ENCODE measurements around the gene LAMA3.

LAMA3 gene

DNA sequence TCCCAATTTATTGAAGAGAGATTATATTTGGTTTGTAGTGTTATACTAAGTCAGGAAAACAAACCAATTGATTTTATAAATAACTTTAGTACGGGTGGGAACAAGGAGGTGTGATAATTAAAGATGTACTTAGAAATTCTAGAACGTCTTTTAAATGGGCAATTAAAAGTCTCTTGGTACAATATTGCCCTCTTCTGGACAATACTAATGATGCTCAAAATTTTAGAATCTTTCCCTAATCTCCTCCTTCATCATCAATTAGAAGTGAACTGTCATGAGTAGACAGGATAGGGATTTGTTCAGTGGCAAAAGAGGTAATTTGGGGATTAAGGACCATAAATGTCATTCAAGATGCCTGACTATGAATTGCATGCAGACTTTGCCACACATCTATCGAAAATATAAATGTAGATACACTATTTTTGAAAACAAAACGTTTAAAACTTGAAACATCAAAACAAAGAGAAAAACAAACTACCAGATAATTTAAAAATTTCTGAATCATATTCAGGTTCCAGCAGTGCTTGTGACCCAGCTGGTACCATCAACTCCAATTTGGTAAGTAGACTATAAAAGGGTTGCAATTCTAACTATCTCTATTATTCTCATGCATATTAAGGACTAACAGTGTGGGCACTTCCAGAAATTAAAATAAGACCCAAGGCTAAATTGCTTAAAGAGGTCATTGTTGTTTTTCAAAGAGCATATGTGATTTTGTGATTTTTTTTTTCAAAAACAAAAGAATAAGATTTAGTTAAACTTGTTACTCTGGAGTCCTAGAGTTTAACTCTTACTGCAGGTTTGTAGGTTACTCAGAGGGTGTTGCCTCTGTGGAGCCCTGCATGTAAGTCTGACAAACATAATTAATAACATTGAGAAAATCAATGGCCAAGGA is 123.5 kb downstream of the LAMA3 start:
- no peak overlapping the region for H3K4me3 ChIP-seq (ENCODE audit: insufficient read depth, low read depth, low read length)
- no peaks in the 10 kb centered on the region for H3K9me3 ChIP-seq (ENCODE audit: control insufficient read depth, low read length)
- H3K27me3 ChIP-seq (ENCODE audit: control insufficient read depth, insufficient read depth, low read length, poor library complexity, severe bottlenecking) = no peaks in the 10 kb centered on the region
- no peaks in the 10 kb centered on the region for H3K4me1 ChIP-seq (ENCODE audit: control insufficient read depth, insufficient read depth, low read length)
- H3K27ac ChIP-seq (ENCODE audit: insufficient read depth, low read depth, low read length, poor library complexity, severe bottlenecking) = no peak overlapping the region
- 53 to 65% methylated on average over 2 to 4 of the region's 4 CpGs for WGBS, 2 experiments
- H3K36me3 ChIP-seq (ENCODE audit: control insufficient read depth, insufficient read depth, low read length) = no peaks in the 10 kb centered on the region

DNA sequence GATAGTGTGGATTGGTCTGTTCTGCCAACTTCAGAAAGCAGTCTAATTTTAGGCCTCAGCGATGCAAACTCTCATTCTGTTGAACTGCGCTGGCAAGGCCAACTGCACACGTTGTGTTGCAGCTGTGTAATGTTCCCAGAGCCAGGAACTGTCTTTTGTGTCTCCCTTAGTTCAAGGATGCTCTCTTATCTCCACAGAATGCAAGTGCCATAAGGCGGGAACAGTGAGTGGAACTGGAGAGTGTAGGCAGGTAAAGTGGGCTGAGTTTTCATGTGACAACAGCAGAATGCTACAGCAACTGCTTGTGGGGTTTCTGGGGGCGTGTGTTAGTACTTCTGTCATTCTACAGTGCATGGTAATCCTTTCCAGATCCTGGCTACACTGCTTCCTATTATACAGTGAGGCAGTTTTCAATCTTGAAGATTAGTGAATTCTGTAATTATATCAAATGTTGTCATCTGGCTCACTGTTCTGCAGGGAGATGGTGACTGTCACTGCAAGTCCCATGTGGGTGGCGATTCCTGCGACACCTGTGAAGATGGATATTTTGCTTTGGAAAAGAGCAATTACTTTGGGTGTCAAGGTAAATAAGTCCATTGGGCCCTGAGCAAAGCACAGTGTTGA is 125.8 kb downstream of the LAMA3 start:
- Histone ChIP-seq H3K4me3 (ENCODE audit: insufficient read depth, low read depth, low read length) (no peak overlapping the region), H3K27ac (ENCODE audit: insufficient read depth, low read depth, low read length, poor library complexity, severe bottlenecking) (no peak overlapping the region), H3K9me3 (ENCODE audit: control insufficient read depth, low read length) (no peaks in the 10 kb centered on the region), H3K36me3 (ENCODE audit: control insufficient read depth, insufficient read depth, low read length) (no peaks in the 10 kb centered on the region), H3K27me3 (ENCODE audit: control insufficient read depth, insufficient read depth, low read length, poor library complexity, severe bottlenecking) (no peaks in the 10 kb centered on the region), H3K4me1 (ENCODE audit: control insufficient read depth, insufficient read depth, low read length) (no peaks in the 10 kb centered on the region)
- 94 to 96% methylated on average over 7 of the region's 7 CpGs for WGBS, 2 experiments

DNA sequence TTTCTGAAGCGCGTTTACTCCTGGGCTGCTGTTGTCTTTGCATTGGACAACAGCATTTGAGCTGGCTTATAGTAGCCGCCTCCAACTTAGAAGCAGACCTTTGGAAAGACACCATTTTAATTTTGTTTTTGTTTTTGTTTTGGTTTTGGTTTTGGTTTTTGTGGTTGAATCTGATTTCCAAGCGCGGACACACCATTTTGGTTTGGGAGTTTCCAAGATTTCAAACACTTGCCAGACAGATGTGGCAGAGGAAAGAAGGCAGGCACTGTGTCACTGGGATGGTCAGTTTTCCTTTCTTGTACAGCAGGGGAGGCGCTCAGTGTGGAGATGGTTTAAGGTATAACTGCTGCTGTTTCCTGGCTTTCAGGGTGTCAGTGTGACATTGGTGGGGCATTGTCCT is 126.8 kb downstream of the LAMA3 start:
- 94 to 96% methylated on average over 6 of the region's 6 CpGs for WGBS, 2 experiments
- Histone ChIP-seq H3K4me1 (ENCODE audit: control insufficient read depth, insufficient read depth, low read length) (no peaks in the 10 kb centered on the region), H3K4me3 (ENCODE audit: insufficient read depth, low read depth, low read length) (no peak overlapping the region), H3K9me3 (ENCODE audit: control insufficient read depth, low read length) (no peaks in the 10 kb centered on the region), H3K27ac (ENCODE audit: insufficient read depth, low read depth, low read length, poor library complexity, severe bottlenecking) (no peak overlapping the region), H3K27me3 (ENCODE audit: control insufficient read depth, insufficient read depth, low read length, poor library complexity, severe bottlenecking) (no peaks in the 10 kb centered on the region), H3K36me3 (ENCODE audit: control insufficient read depth, insufficient read depth, low read length) (no peaks in the 10 kb centered on the region)

DNA sequence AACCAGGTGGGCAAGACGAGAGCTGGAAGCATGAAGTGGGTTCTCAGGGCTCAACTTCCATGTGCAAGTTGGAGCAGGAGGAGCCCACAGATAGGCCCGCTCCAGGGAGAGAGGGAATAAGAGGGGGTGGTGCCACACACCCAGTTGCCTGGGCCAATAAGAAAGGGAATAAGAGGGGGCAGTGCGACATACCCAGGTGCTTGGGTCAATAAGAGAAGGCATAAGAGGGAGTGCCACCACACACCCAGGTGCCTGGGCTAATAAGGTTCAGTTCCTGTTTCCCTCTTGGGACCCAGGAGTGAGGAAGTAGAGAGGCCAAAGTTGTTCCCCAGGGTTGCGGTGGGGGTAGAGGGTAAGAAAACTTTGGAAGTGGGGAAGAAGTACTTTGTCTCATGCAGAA is 127.5 kb downstream of the LAMA3 start:
- Histone ChIP-seq H3K27ac (ENCODE audit: insufficient read depth, low read depth, low read length, poor library complexity, severe bottlenecking) (no peak overlapping the region), H3K4me1 (ENCODE audit: control insufficient read depth, insufficient read depth, low read length) (no peaks in the 10 kb centered on the region), H3K27me3 (ENCODE audit: control insufficient read depth, insufficient read depth, low read length, poor library complexity, severe bottlenecking) (no peaks in the 10 kb centered on the region), H3K4me3 (ENCODE audit: insufficient read depth, low read depth, low read length) (no peak overlapping the region), H3K9me3 (ENCODE audit: control insufficient read depth, low read length) (no peaks in the 10 kb centered on the region), H3K36me3 (ENCODE audit: control insufficient read depth, insufficient read depth, low read length) (no peaks in the 10 kb centered on the region)
- WGBS, 2 experiments = 92% methylated on average over 4 of the region's 4 CpGs

DNA sequence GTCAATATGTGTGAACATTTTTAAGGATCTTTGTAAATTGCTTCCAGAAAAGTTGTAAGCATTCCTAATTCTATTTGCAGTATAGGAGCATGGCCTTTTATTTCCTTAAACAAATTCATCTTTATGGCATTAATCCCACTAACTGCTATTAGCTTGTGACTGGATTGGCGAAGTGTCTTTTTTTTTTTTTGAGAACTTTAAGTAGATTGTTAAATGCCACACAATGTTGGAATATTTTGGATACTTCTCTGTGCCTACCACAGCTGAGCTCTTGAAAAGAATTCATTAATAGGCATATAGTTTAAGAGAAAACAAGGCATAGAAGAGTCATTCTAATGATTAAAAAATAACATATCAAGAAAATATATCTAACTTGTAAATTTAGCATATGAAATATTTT is 129.7 kb downstream of the LAMA3 start:
- Histone ChIP-seq H3K36me3 (ENCODE audit: control insufficient read depth, insufficient read depth, low read length) (no peaks in the 10 kb centered on the region), H3K4me1 (ENCODE audit: control insufficient read depth, insufficient read depth, low read length) (no peaks in the 10 kb centered on the region), H3K27me3 (ENCODE audit: control insufficient read depth, insufficient read depth, low read length, poor library complexity, severe bottlenecking) (no peaks in the 10 kb centered on the region), H3K27ac (ENCODE audit: insufficient read depth, low read depth, low read length, poor library complexity, severe bottlenecking) (no peak overlapping the region), H3K4me3 (ENCODE audit: insufficient read depth, low read depth, low read length) (no peak overlapping the region), H3K9me3 (ENCODE audit: control insufficient read depth, low read length) (no peaks in the 10 kb centered on the region)
- 100% methylated on average over 1 of the region's 1 CpG; no CpG with 5 or more reads in 1 of the 2 experiments for WGBS, 2 experiments

DNA sequence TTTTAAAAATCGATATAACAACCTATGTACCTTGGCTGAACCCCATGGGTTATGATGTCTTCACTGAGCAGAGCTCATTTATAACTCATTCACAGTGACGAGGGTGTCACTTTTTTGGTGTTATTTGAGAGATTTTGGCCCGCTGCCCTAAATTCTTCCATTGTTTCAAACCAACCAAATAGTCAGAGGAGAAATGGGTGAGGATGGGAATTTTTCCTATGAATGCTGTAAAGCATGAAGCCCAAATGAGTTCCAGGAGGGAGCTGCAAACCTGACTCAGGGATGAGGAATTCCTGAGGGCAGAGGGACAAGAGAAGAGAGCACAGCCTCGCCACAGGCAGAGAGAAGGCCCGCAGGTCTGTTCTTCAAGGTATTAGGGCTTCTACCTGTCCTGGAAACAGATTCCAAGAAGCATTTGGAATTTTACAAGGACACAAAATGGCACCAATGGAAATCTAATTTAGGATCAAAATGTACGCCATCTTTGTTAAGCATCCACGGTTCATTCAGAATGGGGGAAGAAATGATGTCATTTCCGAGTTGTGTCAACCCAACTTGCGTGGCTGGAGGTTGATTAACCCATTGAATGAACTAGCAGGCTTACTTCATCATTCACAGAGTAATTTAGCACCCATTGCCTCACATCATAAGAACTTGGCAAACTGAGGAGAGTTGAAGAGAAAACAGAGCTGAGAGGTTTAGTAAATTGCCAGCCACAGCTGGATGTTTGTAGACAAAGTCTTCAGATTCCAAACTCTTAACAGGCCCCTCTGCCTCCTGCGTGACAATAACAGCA is 133.5 kb downstream of the LAMA3 start:
- no peaks in the 10 kb centered on the region for H3K36me3 ChIP-seq (ENCODE audit: control insufficient read depth, insufficient read depth, low read length)
- no peak overlapping the region for H3K27ac ChIP-seq (ENCODE audit: insufficient read depth, low read depth, low read length, poor library complexity, severe bottlenecking)
- H3K27me3 ChIP-seq (ENCODE audit: control insufficient read depth, insufficient read depth, low read length, poor library complexity, severe bottlenecking) = no peaks in the 10 kb centered on the region
- WGBS, 2 experiments = 88% methylated on average over 9 to 10 of the region's 10 CpGs
- no peaks in the 10 kb centered on the region for H3K9me3 ChIP-seq (ENCODE audit: control insufficient read depth, low read length)
- H3K4me3 ChIP-seq (ENCODE audit: insufficient read depth, low read depth, low read length) = no peak overlapping the region
- peaks cover 3% of the 10 kb centered on the region for H3K4me1 ChIP-seq (ENCODE audit: control insufficient read depth, insufficient read depth, low read length)

DNA sequence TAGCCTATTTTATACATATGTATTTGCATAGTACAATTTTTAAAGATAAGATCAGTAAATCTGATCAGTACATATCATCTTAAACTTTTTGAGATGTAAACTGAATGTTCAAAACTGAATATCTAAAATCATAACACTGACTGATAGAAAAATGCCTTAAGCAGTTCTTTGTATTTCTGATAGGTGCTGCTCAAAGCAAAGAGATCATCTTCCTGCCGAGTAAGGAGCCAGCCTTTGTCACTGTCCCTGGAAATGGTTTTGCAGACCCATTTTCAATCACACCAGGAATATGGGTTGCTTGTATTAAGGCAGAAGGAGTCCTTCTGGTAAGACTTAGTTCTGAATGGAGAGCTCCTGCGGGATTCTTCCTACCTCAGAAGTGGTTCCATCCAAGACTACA is 135.0 kb downstream of the LAMA3 start:
- 88 to 91% methylated on average over 2 of the region's 2 CpGs for WGBS, 2 experiments
- peaks cover 3% of the 10 kb centered on the region for H3K4me1 ChIP-seq (ENCODE audit: control insufficient read depth, insufficient read depth, low read length)
- H3K4me3 ChIP-seq (ENCODE audit: insufficient read depth, low read depth, low read length) = no peak overlapping the region
- H3K27me3 ChIP-seq (ENCODE audit: control insufficient read depth, insufficient read depth, low read length, poor library complexity, severe bottlenecking) = no peaks in the 10 kb centered on the region
- no peak overlapping the region for H3K27ac ChIP-seq (ENCODE audit: insufficient read depth, low read depth, low read length, poor library complexity, severe bottlenecking)
- no peaks in the 10 kb centered on the region for H3K36me3 ChIP-seq (ENCODE audit: control insufficient read depth, insufficient read depth, low read length)
- H3K9me3 ChIP-seq (ENCODE audit: control insufficient read depth, low read length) = no peaks in the 10 kb centered on the region

DNA sequence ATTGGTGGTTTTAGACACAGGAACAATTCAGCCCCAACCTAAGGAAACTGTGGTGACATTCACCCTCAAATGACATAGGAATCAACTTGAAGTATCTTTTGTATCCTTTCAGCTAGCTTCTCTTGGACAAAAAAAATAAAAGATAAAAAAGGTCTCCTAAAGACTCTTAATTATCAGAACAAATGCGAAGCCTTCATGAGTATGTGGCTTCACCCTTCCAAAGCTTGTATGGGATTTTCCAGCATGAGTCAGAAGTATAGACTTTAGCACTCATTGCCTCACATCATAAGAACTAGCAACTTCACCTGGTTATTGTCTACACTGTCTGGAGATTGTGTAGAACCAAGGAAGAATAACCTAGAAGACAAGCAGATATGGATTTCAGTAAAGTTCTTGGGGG is 135.4 kb downstream of the LAMA3 start:
- 94 to 100% methylated on average over 1 of the region's 1 CpG for WGBS, 2 experiments
- Histone ChIP-seq H3K27me3 (ENCODE audit: control insufficient read depth, insufficient read depth, low read length, poor library complexity, severe bottlenecking) (no peaks in the 10 kb centered on the region), H3K36me3 (ENCODE audit: control insufficient read depth, insufficient read depth, low read length) (no peaks in the 10 kb centered on the region), H3K27ac (ENCODE audit: insufficient read depth, low read depth, low read length, poor library complexity, severe bottlenecking) (no peak overlapping the region), H3K4me3 (ENCODE audit: insufficient read depth, low read depth, low read length) (no peak overlapping the region), H3K4me1 (ENCODE audit: control insufficient read depth, insufficient read depth, low read length) (peaks cover 3% of the 10 kb centered on the region), H3K9me3 (ENCODE audit: control insufficient read depth, low read length) (no peaks in the 10 kb centered on the region)

DNA sequence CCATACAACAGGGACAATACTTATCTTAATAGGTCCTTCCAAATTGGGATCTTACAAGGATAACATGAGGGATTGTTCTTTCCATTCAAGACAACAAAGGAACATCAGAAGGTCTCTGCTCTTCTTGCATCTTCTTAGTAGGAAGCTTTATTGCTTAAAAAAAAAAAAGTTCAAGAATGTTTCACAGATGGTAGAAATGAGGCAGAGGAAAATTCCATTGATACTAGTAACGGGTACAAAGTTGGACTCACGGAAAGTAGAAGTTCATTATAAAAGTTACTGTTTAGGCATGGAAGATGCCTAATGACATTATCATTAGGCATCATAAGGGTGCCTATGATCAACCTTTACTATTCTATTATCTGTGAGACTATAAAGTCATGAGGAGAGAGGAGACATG is 136.2 kb downstream of the LAMA3 start:
- H3K4me3 ChIP-seq (ENCODE audit: insufficient read depth, low read depth, low read length) = no peak overlapping the region
- H3K27ac ChIP-seq (ENCODE audit: insufficient read depth, low read depth, low read length, poor library complexity, severe bottlenecking) = no peak overlapping the region
- 89 to 98% methylated on average over 2 of the region's 2 CpGs for WGBS, 2 experiments
- H3K27me3 ChIP-seq (ENCODE audit: control insufficient read depth, insufficient read depth, low read length, poor library complexity, severe bottlenecking) = no peaks in the 10 kb centered on the region
- H3K36me3 ChIP-seq (ENCODE audit: control insufficient read depth, insufficient read depth, low read length) = no peaks in the 10 kb centered on the region
- no peaks in the 10 kb centered on the region for H3K9me3 ChIP-seq (ENCODE audit: control insufficient read depth, low read length)
- peaks cover 3% of the 10 kb centered on the region for H3K4me1 ChIP-seq (ENCODE audit: control insufficient read depth, insufficient read depth, low read length)

DNA sequence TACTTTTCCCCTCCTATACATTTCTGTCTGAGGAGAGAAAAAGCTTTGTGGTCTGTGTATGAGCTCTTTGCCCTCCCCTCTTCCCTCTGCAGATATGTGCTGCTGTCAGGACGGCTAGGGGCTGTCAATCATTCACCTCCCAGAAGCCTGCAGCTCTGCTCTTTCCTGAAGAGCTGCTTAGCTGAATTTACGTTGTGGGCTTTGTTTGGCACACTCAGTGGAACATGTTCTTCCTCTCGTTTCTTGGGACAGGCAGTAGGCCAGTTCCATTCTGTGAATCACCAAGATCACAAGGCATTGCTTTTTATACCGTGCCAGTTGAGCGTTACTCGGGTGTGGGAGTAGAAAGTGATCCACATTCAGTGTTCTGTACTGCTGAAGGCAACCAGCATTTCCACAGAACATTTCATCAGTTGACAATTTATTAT is 136.7 kb downstream of the LAMA3 start:
- Histone ChIP-seq H3K36me3 (ENCODE audit: control insufficient read depth, insufficient read depth, low read length) (no peaks in the 10 kb centered on the region), H3K27ac (ENCODE audit: insufficient read depth, low read depth, low read length, poor library complexity, severe bottlenecking) (no peak overlapping the region), H3K27me3 (ENCODE audit: control insufficient read depth, insufficient read depth, low read length, poor library complexity, severe bottlenecking) (no peaks in the 10 kb centered on the region), H3K4me1 (ENCODE audit: control insufficient read depth, insufficient read depth, low read length) (peaks cover 3% of the 10 kb centered on the region), H3K4me3 (ENCODE audit: insufficient read depth, low read depth, low read length) (no peak overlapping the region), H3K9me3 (ENCODE audit: control insufficient read depth, low read length) (no peaks in the 10 kb centered on the region)
- WGBS, 2 experiments = 71 to 77% methylated on average over 6 of the region's 6 CpGs
